Breast epithelium (tissue), 3 donors: ENCODE data around the gene HSDL2.

ENCODE experiments used
- POLR2A ChIP-seq: fragments of 450-650 bp; IDR thresholded peaks from one replicate; pipeline ENCODE4 v1.6.1; 2016; ENCODE audit warnings: antibody characterized with exemption, mild to moderate bottlenecking, moderate library complexity
- POLR2AphosphoS5 ChIP-seq, 3 donors: sonication (generic); formaldehyde crosslinking; IDR thresholded peaks; one replicate each; pipeline ENCODE4 v1.6.1; 2017; ENCODE audit warnings: antibody characterized with exemption in 3 of 3
- TF ChIP-seq, protein P1 (sequence below), 3 donors: fragments of 450-650 bp; IDR thresholded peaks; one replicate each; pipeline ENCODE4 v1.5.1; 2016 to 2017; ENCODE audit warnings: antibody characterized with exemption in 3 of 3, mild to moderate bottlenecking in 3 of 3, moderate library complexity in 3 of 3

- TF ChIP-seq, protein P1, sequence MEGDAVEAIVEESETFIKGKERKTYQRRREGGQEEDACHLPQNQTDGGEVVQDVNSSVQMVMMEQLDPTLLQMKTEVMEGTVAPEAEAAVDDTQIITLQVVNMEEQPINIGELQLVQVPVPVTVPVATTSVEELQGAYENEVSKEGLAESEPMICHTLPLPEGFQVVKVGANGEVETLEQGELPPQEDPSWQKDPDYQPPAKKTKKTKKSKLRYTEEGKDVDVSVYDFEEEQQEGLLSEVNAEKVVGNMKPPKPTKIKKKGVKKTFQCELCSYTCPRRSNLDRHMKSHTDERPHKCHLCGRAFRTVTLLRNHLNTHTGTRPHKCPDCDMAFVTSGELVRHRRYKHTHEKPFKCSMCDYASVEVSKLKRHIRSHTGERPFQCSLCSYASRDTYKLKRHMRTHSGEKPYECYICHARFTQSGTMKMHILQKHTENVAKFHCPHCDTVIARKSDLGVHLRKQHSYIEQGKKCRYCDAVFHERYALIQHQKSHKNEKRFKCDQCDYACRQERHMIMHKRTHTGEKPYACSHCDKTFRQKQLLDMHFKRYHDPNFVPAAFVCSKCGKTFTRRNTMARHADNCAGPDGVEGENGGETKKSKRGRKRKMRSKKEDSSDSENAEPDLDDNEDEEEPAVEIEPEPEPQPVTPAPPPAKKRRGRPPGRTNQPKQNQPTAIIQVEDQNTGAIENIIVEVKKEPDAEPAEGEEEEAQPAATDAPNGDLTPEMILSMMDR (IDR thresholded peaks at IDR 0.05) = no peak
- TF ChIP-seq POLR2AphosphoS5 (IDR thresholded peaks at IDR 0.05) (no peak), POLR2A (no peak)
Measured at GRCh38 chr9:112437406-112437805, 57.5 kb downstream of the HSDL2 start.
